ENCODE results near the gene OR6M1.

- TF ChIP-seq EZH2 (IDR thresholded peaks at IDR 0.05; ENCODE audit: low read depth, unreplicated experiment): no peak
- TF ChIP-seq CTCF (conservative IDR thresholded peaks at IDR 0.05; ENCODE audit: low read depth in 2 of 2): no peak
- TF ChIP-seq EZH2phosphoT487 (IDR thresholded peaks at IDR 0.05; ENCODE audit: unreplicated experiment): no peak
Observed at GRCh38 chr11:123783536-123783935, 22.6 kb downstream of the OR6M1 start.
